BE2C (cell line): ENCODE data around the gene ISL2.

ENCODE experiments used
- DNase-seq: peaks from one replicate; pipeline ENCODE4 v3.0.0-alpha.2; 2020
- H3K27me3 ChIP-seq: fragments of 250-450 bp; sonication (Bioruptor Pico); 2 replicates; pipeline ENCODE4 v1.5.1; 2020; ENCODE audit warnings: mild to moderate bottlenecking
- H3K36me3 ChIP-seq: fragments of 250-450 bp; sonication (Bioruptor Pico); 2 replicates; pipeline ENCODE4 v1.5.1; 2020; ENCODE audit warnings: mild to moderate bottlenecking
- H3K4me1 ChIP-seq: fragments of 250-450 bp; sonication (Bioruptor Pico); 2 replicates; pipeline ENCODE4 v1.5.1; 2020
- H3K4me3 ChIP-seq: 2 replicates; pipeline ENCODE4 v1.5.1; 2011; ENCODE audit warnings: low read depth, low read length
- H3K9me3 ChIP-seq: fragments of 250-450 bp; sonication (Bioruptor Pico); 2 replicates; pipeline ENCODE4 v1.5.1; 2020
- TF ChIP-seq, protein P1 (sequence below): IDR thresholded peaks from 2 replicates; pipeline ENCODE4 v1.5.1; 2012; ENCODE audit warnings: mild to moderate bottlenecking, low read depth, low read length

Gene ISL2

GRCh38 chr15:76384409-76384808 is 47.8 kb downstream of the ISL2 start:
- H3K27me3 ChIP-seq = no peaks in the 10 kb centered on the region
- H3K9me3 ChIP-seq = 0 out of 2 replicates have a peak, but pooled peaks cover 3% of the 10 kb centered on the region
- H3K36me3 ChIP-seq = no peaks in the 10 kb centered on the region
- H3K4me1 ChIP-seq = no peaks in the 10 kb centered on the region
- no peak overlapping the region for H3K4me3 ChIP-seq
- TF ChIP-seq, protein P1, sequence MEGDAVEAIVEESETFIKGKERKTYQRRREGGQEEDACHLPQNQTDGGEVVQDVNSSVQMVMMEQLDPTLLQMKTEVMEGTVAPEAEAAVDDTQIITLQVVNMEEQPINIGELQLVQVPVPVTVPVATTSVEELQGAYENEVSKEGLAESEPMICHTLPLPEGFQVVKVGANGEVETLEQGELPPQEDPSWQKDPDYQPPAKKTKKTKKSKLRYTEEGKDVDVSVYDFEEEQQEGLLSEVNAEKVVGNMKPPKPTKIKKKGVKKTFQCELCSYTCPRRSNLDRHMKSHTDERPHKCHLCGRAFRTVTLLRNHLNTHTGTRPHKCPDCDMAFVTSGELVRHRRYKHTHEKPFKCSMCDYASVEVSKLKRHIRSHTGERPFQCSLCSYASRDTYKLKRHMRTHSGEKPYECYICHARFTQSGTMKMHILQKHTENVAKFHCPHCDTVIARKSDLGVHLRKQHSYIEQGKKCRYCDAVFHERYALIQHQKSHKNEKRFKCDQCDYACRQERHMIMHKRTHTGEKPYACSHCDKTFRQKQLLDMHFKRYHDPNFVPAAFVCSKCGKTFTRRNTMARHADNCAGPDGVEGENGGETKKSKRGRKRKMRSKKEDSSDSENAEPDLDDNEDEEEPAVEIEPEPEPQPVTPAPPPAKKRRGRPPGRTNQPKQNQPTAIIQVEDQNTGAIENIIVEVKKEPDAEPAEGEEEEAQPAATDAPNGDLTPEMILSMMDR = no peak
- DNase-seq = no peak

- Histone ChIP-seq H3K27me3 (no peaks in the 10 kb centered on the region), H3K36me3 (no peaks in the 10 kb centered on the region), H3K9me3 (0 out of 2 replicates have a peak, but pooled peaks cover 3% of the 10 kb centered on the region), H3K4me3 (no peak overlapping the region), H3K4me1 (no peaks in the 10 kb centered on the region)
- DNase-seq = no peak
- TF ChIP-seq, protein P1 = no peak
Observed at GRCh38 chr15:76386178-76386577, 49.6 kb downstream of the ISL2 start.

GRCh38 chr15:76386926-76387325 is 50.4 kb downstream of the ISL2 start:
- no peak for DNase-seq
- Histone ChIP-seq H3K36me3 (no peaks in the 10 kb centered on the region), H3K4me1 (no peaks in the 10 kb centered on the region), H3K9me3 (0 out of 2 replicates have a peak, but pooled peaks cover 3% of the 10 kb centered on the region), H3K4me3 (no peak overlapping the region), H3K27me3 (no peaks in the 10 kb centered on the region)
- TF ChIP-seq, protein P1 = no peak

DNA sequence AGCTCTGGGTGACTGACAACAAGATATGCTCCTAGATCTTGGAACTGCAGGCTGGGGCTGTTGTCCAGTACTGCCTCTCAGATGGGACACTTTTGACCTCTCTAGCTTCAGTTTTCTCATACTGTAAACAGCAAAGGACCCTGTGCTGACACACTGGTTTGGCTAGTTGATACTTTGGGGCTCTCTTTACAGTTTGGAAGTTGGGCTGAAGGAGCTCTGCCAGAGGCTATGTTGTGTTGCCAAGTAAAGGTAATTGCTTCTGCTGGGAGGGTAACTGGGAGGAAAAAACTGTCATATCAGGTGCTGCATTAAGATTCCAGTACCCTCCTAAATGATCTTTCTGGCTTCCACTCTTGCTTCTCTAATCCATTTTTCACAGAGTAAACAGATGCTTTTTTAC is 54.0 kb downstream of the ISL2 start:
- no peak overlapping the region for H3K4me3 ChIP-seq
- H3K36me3 ChIP-seq = no peaks in the 10 kb centered on the region
- no peaks in the 10 kb centered on the region for H3K27me3 ChIP-seq
- TF ChIP-seq, protein P1 = no peak
- H3K9me3 ChIP-seq = 0 out of 2 replicates have a peak, but pooled peaks cover 3% of the 10 kb centered on the region
- no peaks in the 10 kb centered on the region; the same call in 1 of the 2 replicates for H3K4me1 ChIP-seq
- DNase-seq = no peak

- DNase-seq = no peak
- H3K36me3 ChIP-seq = no peaks in the 10 kb centered on the region
- H3K4me1 ChIP-seq = no peaks in the 10 kb centered on the region; the same call in 1 of the 2 replicates
- TF ChIP-seq, protein P1 = no peak
- H3K9me3 ChIP-seq = no peaks in the 10 kb centered on the region
- H3K27me3 ChIP-seq = no peaks in the 10 kb centered on the region
- no peak overlapping the region for H3K4me3 ChIP-seq
Observed at GRCh38 chr15:76391309-76391708, 54.7 kb downstream of the ISL2 start.

- Histone ChIP-seq H3K36me3 (no peaks in the 10 kb centered on the region), H3K27me3 (no peaks in the 10 kb centered on the region), H3K4me1 (no peaks in the 10 kb centered on the region; the same call in 1 of the 2 replicates), H3K4me3 (no peak overlapping the region), H3K9me3 (no peaks in the 10 kb centered on the region)
- TF ChIP-seq, protein P1 = no peak
- no peak for DNase-seq
Observed at GRCh38 chr15:76391847-76392246, 55.3 kb downstream of the ISL2 start.
